ENCODE measurements around the gene PTPN4. TPM values are rescaled to one million over a fixed set of nuclear protein-coding genes. Genes with fewer than 3 reads are reported as not detected.

PTPN4 gene
- total and polyA plus RNA-seq, 2 donors (not counting 3 experiments of a cell fraction or from before 2014, with no cell fraction given) = 6.8 to 29.6 TPM

GRCh38 chr2:119760237-119760955 lies 674 bp downstream of the PTPN4 start:
- peak overlapping the region; percentile 52 for H3K27ac ChIP-seq (ENCODE audit: insufficient read depth, low read depth, low read length)
- DNase-seq (ENCODE audit: low read depth, low spot score) = no peak
- peaks cover 2% of the 10 kb centered on the region for H4K20me1 ChIP-seq (replicated peaks; ENCODE audit: control insufficient read depth, extremely low read depth, insufficient read depth, low read length)
- no peaks in the 10 kb centered on the region for H3K9me3 ChIP-seq (replicated peaks; ENCODE audit: control insufficient read depth, insufficient read depth, low read length)
- peaks cover 19% of the 10 kb centered on the region for H3K4me1 ChIP-seq (ENCODE audit: control insufficient read depth, extremely low read depth, insufficient read depth, low read length)
- H3K79me2 ChIP-seq (ENCODE audit: control insufficient read depth, insufficient read depth, low read length) = peaks cover 25% of the 10 kb centered on the region
- peak overlapping the region; percentile 83 for H2AFZ ChIP-seq (ENCODE audit: low read depth, low read length)
- no peaks in the 10 kb centered on the region for H3K36me3 ChIP-seq (ENCODE audit: control insufficient read depth in 2 of 2, extremely low read depth in 1 of 2, insufficient read depth in 2 of 2, low read length in 2 of 2)
- no peaks in the 10 kb centered on the region for H3K9me1 ChIP-seq (replicated peaks; ENCODE audit: control insufficient read depth, extremely low read depth, insufficient read depth, low read length)
- no peak for TF ChIP-seq EZH2 (IDR thresholded peaks at IDR 0.05; ENCODE audit: borderline replicate concordance, low read depth, low read length, severe bottlenecking)
- TF ChIP-seq JUN (IDR thresholded peaks at IDR 0.05; ENCODE audit: borderline replicate concordance, insufficient read depth, insufficient read length, low read depth) = no peak
- no peak for TF ChIP-seq POLR2A (IDR thresholded peaks at IDR 0.05; ENCODE audit: low read depth, low read length)
- TF ChIP-seq MAX (IDR thresholded peaks at IDR 0.05; ENCODE audit: insufficient read depth, insufficient read length) = no peak
- no peak for TF ChIP-seq FOS (IDR thresholded peaks at IDR 0.05; ENCODE audit: borderline replicate concordance, insufficient read depth, low read length)
- TF ChIP-seq POLR2AphosphoS5 (IDR thresholded peaks at IDR 0.05; ENCODE audit: insufficient read depth, low read depth, low read length) = no peak
- TF ChIP-seq GATA2 (IDR thresholded peaks at IDR 0.05; ENCODE audit: insufficient read depth, insufficient read length, low read depth, low read length) = no peak
- TF ChIP-seq, protein P1, sequence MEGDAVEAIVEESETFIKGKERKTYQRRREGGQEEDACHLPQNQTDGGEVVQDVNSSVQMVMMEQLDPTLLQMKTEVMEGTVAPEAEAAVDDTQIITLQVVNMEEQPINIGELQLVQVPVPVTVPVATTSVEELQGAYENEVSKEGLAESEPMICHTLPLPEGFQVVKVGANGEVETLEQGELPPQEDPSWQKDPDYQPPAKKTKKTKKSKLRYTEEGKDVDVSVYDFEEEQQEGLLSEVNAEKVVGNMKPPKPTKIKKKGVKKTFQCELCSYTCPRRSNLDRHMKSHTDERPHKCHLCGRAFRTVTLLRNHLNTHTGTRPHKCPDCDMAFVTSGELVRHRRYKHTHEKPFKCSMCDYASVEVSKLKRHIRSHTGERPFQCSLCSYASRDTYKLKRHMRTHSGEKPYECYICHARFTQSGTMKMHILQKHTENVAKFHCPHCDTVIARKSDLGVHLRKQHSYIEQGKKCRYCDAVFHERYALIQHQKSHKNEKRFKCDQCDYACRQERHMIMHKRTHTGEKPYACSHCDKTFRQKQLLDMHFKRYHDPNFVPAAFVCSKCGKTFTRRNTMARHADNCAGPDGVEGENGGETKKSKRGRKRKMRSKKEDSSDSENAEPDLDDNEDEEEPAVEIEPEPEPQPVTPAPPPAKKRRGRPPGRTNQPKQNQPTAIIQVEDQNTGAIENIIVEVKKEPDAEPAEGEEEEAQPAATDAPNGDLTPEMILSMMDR (IDR thresholded peaks at IDR 0.05; ENCODE audit: extremely low read depth in 1 of 2, insufficient read depth in 1 of 2, low read depth in 1 of 2, low read length in 2 of 2) = no peak
- TF ChIP-seq MYC (IDR thresholded peaks at IDR 0.05; ENCODE audit: low read depth, low read length) = no peak
- intact Hi-C loops (cut with micrococcal nuclease) = no loop called here
- dilution Hi-C loops (cut with MboI; ENCODE audit: extremely low pct_ligation_motif_present, low sequenced_read_pairs) = no loop called here
- no peak for FAIRE-seq
- peak overlapping the region; percentile 55 to 98 (median 97) for H3K4me3 ChIP-seq (replicated peaks in 1 of 3; ENCODE audit: insufficient read depth in 1 of 3, low read depth in 1 of 3, low read length in 3 of 3)
- ChIA-PET POLR2A (interaction anchor here (0.6 to 1.0 kb wide), 2 partner anchors 60 to 393 kb away, joined by 3 to 4 read pairs; no protein-coding TSS in a partner anchor), CTCF (interaction anchor here (0.6 to 2.4 kb wide), 9 partner anchors 9 to 348 kb away, joined by 4 to 18 read pairs (median 6); no protein-coding TSS in a partner anchor)
- H3K9ac ChIP-seq (replicated peaks; ENCODE audit: extremely low read depth, insufficient read depth, low read length) = peak overlapping the region; percentile 84
- TSS peak; percentile 49 for BruUV-seq (replicated peaks)
- H3K27me3 ChIP-seq (ENCODE audit: control insufficient read depth in 2 of 2, insufficient read depth in 2 of 2, low read length in 2 of 2) = no peaks in the 10 kb centered on the region
- peak overlapping the region; percentile 97 for H3K4me2 ChIP-seq (ENCODE audit: insufficient read depth, low read length)
